Nephron progenitor cell (in vitro differentiated cells): Measurements from ENCODE around the gene UBE3C.
A peak's percentile ranks its signal among the peaks of the same experiment; 100 is the strongest.
"Not testable (repeated sequence)": the region's sequence is repeated elsewhere in the genome, so short reads cannot be mapped to it uniquely, and the experiment has no call there.

Experiments used
- DNase-seq: peaks from one replicate; pipeline ENCODE4 v3.0.0; 2021
- H3K27ac Mint-ChIP-seq: 2 replicates; pipeline ENCODE4 v1.8.0; 2021; ENCODE audit warnings: mild to moderate bottlenecking, moderate library complexity, mixed read lengths
- H3K27me3 Mint-ChIP-seq: 2 replicates; pipeline ENCODE4 v1.8.0; 2021; ENCODE audit warnings: mild to moderate bottlenecking, low read depth, mixed read lengths; ENCODE audit not compliant: poor library complexity
- H3K36me3 Mint-ChIP-seq: 2 replicates; pipeline ENCODE4 v1.8.0; 2021; ENCODE audit warnings: low read depth, mixed read lengths
- H3K4me1 Mint-ChIP-seq: 2 replicates; pipeline ENCODE4 v1.8.0; 2021; ENCODE audit warnings: mixed read lengths
- H3K4me3 Mint-ChIP-seq: 2 replicates; pipeline ENCODE4 v1.8.0; 2021; ENCODE audit warnings: mild to moderate bottlenecking, moderate library complexity, mixed read lengths
- H3K9me3 Mint-ChIP-seq: 2 replicates; pipeline ENCODE4 v1.8.0; 2021; ENCODE audit warnings: mild to moderate bottlenecking, moderate library complexity, mixed read lengths
- TF ChIP-seq, protein P1 (sequence below): fragments of 200-600 bp; sonication (generic); IDR thresholded peaks from 2 replicates; pipeline ENCODE4 v1.5.0; 2021; ENCODE audit warnings: antibody characterized with exemption

Gene UBE3C

DNA sequence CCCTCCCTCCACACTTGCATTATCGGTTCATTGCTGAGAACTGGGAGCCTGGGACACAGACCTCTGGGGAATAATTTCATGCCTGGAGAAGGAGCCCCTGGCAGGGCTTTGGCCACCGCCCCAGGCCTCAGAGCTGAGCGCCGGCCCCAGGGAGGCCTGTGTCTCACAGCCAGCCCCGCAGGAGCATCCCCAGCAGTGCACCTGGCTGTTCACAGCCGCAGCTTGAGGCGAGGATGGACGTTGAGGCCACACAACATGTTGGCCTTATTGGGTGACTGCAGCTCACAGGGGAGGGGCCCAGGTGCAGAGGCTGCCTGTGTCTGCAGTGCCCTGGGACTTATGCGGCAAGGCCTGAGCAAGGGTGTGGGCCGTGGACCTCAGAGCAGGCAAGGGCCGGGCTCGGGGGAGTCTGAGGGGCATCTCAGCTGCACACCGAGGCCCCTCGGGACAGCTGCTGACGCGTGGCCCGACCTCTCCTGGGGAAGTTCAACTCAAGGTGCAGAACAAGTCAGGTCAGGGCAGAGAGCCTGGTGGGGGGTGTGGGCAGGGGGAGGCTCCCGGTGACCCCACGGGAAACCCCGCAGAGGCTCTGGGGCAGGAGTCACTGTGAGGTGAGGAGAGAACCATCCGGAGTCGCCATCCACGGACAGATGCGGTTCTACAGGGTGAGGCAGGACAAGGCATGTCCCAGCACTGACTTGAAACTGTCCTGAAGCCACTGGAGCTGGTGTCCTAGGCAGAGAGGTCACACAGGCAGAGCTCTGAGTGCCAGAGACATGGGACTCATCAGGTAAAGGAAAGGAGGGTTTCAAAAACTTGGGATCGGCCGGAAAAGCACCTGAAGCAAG is 13.1 kb upstream of the UBE3C start:
- H3K4me3 Mint-ChIP-seq, result no peak overlapping the region
- peaks cover 30% of the 10 kb centered on the region for H3K27me3 Mint-ChIP-seq
- H3K4me1 Mint-ChIP-seq, result peaks cover 5% of the 10 kb centered on the region
- H3K36me3 Mint-ChIP-seq, result no peaks in the 10 kb centered on the region
- no peak overlapping the region for H3K27ac Mint-ChIP-seq
- DNase-seq, result no peak
- no peaks in the 10 kb centered on the region for H3K9me3 Mint-ChIP-seq
- TF ChIP-seq, protein P1, sequence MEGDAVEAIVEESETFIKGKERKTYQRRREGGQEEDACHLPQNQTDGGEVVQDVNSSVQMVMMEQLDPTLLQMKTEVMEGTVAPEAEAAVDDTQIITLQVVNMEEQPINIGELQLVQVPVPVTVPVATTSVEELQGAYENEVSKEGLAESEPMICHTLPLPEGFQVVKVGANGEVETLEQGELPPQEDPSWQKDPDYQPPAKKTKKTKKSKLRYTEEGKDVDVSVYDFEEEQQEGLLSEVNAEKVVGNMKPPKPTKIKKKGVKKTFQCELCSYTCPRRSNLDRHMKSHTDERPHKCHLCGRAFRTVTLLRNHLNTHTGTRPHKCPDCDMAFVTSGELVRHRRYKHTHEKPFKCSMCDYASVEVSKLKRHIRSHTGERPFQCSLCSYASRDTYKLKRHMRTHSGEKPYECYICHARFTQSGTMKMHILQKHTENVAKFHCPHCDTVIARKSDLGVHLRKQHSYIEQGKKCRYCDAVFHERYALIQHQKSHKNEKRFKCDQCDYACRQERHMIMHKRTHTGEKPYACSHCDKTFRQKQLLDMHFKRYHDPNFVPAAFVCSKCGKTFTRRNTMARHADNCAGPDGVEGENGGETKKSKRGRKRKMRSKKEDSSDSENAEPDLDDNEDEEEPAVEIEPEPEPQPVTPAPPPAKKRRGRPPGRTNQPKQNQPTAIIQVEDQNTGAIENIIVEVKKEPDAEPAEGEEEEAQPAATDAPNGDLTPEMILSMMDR, result no peak

DNA sequence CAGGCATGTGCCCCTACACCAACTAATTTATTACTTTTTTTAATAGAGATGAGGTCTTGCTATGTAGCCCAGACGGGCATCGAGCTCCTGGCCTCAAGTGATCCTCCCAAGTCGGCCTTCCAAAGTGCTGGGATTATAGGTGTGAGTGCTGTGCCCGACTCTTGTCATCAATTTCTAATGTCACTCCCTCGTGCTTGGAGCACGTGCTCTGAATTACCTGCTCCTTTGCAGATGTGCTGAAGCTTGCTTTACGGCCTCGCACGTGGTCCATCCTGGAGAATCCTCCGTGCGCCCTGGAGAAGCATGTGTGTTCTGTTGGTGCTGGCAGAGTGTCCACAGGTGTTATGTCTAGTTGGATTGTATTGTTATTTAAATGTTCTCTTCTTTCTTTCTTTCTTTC is 11.8 kb upstream of the UBE3C start:
- DNase-seq, result no peak
- H3K36me3 Mint-ChIP-seq, result no peaks in the 10 kb centered on the region
- peaks cover 42% of the 10 kb centered on the region for H3K27me3 Mint-ChIP-seq
- no peaks in the 10 kb centered on the region for H3K9me3 Mint-ChIP-seq
- no peak overlapping the region for H3K27ac Mint-ChIP-seq
- TF ChIP-seq, protein P1, result no peak
- peaks cover 5% of the 10 kb centered on the region for H3K4me1 Mint-ChIP-seq
- no peak overlapping the region for H3K4me3 Mint-ChIP-seq

DNA sequence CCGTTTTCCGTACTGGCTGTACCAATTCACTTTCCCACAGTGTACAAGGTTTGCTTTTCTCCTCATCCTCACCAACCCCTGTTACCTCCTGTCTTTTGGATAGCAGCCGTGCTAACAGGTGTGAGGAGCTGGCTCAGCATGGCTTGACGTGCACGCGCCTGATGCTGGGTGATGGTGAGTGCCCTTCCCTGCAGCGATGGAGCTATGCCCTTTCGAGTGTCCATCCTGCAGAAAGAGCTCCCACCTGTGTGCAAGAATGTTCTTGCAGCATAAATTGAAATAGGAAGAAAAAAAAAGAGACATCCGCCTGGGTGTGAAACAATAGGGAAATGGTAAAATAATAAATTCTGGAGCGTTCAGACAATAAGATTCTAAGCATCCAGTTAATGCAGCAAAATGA is 9.5 kb upstream of the UBE3C start:
- Mint-ChIP-seq H3K9me3 (no peaks in the 10 kb centered on the region), H3K4me3 (no peak overlapping the region), H3K27ac (no peak overlapping the region), H3K36me3 (no peaks in the 10 kb centered on the region), H3K4me1 (peaks cover 5% of the 10 kb centered on the region), H3K27me3 (peaks cover 52% of the 10 kb centered on the region)
- TF ChIP-seq, protein P1, result no peak
- no peak for DNase-seq

DNA sequence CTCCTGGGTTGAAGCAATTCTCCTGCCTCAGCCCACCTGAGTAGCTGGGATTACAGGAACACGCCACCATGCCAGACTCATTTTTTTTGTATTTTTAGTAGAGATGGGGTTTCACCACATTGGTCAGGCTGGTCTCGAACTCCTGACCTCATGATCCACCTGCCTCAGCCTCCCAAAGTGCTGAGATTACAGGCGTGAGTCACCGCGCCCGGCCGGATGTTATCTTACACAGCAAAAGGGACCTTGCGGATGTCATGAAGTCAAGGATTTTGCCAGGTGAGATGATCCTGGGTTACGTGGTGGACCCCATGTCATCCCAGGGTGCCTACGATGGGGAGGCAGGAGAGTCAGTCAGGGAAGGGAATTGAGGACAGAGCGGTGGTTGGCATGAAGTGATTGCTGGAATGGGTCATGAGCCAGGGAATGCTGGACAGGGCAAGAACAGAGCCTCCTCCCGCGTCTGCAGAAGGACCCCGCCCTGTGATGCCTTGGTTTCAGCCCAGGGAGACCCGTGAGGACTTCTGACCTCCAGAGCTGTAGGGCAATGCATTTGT is 8.7 kb upstream of the UBE3C start:
- Mint-ChIP-seq H3K27me3 (peaks cover 55% of the 10 kb centered on the region), H3K9me3 (no peaks in the 10 kb centered on the region), H3K4me3 (no peak overlapping the region), H3K4me1 (peaks cover 2% of the 10 kb centered on the region), H3K27ac (peak overlapping the region; percentile 88), H3K36me3 (no peaks in the 10 kb centered on the region)
- TF ChIP-seq, protein P1, result no peak
- DNase-seq, result no peak

DNA sequence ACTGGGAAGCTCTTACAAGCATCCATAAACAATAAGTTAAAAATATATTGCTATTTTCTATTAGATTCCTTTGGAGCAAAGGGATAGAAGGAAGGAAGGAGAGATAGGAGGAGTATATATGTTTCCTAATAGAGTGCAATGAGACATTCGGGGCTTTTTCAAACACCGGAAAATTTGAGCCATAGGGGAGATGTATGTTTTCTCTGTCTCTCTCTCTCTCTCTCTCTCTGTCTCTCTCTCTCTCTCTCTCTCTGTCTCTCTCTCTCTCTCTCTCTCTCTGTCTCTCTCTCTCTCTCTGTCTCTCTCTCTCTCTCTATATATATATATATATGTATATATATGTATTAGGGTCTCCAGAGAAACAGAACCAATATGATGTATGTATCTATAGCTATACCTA is 7.9 kb upstream of the UBE3C start:
- H3K27ac Mint-ChIP-seq, H3K36me3 Mint-ChIP-seq, H3K4me3 Mint-ChIP-seq, H3K4me1 Mint-ChIP-seq, H3K9me3 Mint-ChIP-seq, DNase-seq: not testable (repeated sequence)
- peaks cover 53% of the 10 kb centered on the region for H3K27me3 Mint-ChIP-seq

DNA sequence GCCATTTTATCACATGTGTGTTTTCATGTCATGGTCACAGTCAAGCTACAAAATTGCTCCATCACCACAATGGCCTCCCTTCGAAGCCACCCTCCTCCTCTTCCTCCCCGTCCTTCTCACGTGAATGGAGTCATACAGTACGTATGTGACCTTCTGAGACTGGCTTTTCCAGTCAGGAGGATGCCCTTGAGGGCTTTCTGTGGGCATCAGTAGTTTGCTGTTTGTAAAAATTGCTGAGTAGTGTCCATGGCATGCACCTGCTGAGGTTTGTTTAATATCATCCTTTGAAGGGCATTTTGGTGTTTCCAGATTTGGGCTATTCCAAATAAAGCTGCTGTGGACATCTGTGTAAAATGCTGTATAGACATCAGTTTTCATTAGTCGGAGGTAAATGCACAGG is 5.9 kb upstream of the UBE3C start:
- Mint-ChIP-seq H3K4me3 (no peak overlapping the region), H3K36me3 (no peaks in the 10 kb centered on the region), H3K4me1 (no peaks in the 10 kb centered on the region), H3K9me3 (no peaks in the 10 kb centered on the region), H3K27me3 (peaks cover 49% of the 10 kb centered on the region), H3K27ac (no peak overlapping the region)
- TF ChIP-seq, protein P1, result no peak
- no peak for DNase-seq
